Neuronal stem cell (in vitro differentiated cells): ENCODE measurements around the gene TAF12.

ENCODE experiments used
- DNase-seq: peaks from one replicate; pipeline ENCODE4 v3.0.0-alpha.2; 2013; ENCODE audit warnings: low spot score
- H2AFZ ChIP-seq: one replicate; pipeline ENCODE4 v1.6.1; 2013; ENCODE audit warnings: mild to moderate bottlenecking, low read length, inconsistent platforms
- H2AK5ac ChIP-seq: 2 replicates; pipeline ENCODE4 v1.6.1; 2013; ENCODE audit warnings: low read depth, mild to moderate bottlenecking, inconsistent platforms, low read length, moderate library complexity, mixed read lengths
- H2BK120ac ChIP-seq: 2 replicates; pipeline ENCODE4 v1.6.1; 2013; ENCODE audit warnings: low read depth, mild to moderate bottlenecking, inconsistent platforms, low read length, moderate library complexity, mixed read lengths
- H2BK12ac ChIP-seq: one replicate; pipeline ENCODE4 v1.6.1; 2013; ENCODE audit warnings: low read length, inconsistent platforms
- H2BK15ac ChIP-seq: 2 replicates; pipeline ENCODE4 v1.6.1; 2013; ENCODE audit warnings: mild to moderate bottlenecking, low read length, inconsistent platforms, mixed read lengths
- H2BK5ac ChIP-seq: one replicate; pipeline ENCODE4 v1.6.1; 2013; ENCODE audit warnings: inconsistent platforms, mild to moderate bottlenecking, low read length, moderate library complexity
- H3K14ac ChIP-seq: one replicate; pipeline ENCODE4 v1.6.1; 2013; ENCODE audit warnings: low read length, inconsistent platforms
- H3K18ac ChIP-seq: 2 replicates; pipeline ENCODE4 v1.6.1; 2013; ENCODE audit warnings: low read length, inconsistent platforms
- H3K23ac ChIP-seq: 2 replicates; pipeline ENCODE4 v1.6.1; 2013; ENCODE audit warnings: low read depth, mild to moderate bottlenecking, mixed read lengths, low read length, inconsistent platforms; ENCODE audit not compliant: poor library complexity
- H3K27ac ChIP-seq: replicated peaks from 3 replicates; pipeline ENCODE4 v1.5.1; 2013; ENCODE audit warnings: low read length, inconsistent platforms
- H3K27me3 ChIP-seq, 3 experiments: 2 replicates each; pipeline ENCODE4 v1.6.1; 2013; ENCODE audit warnings: low read length in 3 of 3, mild to moderate bottlenecking in 2 of 3, inconsistent platforms in 1 of 3, low read depth in 1 of 3, mixed read lengths in 1 of 3, moderate library complexity in 1 of 3; ENCODE audit not compliant: control insufficient read depth in 3 of 3, insufficient read depth in 3 of 3
- H3K36me3 ChIP-seq, 2 donors: replicated peaks in 1 of 2; 2 replicates each; pipeline ENCODE4 v1.6.1; 2013; ENCODE audit warnings: low read length in 2 of 2; ENCODE audit not compliant: control insufficient read depth in 2 of 2, insufficient read depth in 2 of 2
- H3K4ac ChIP-seq: 2 replicates; pipeline ENCODE4 v1.6.1; 2013; ENCODE audit warnings: inconsistent platforms, mild to moderate bottlenecking, low read length, moderate library complexity
- H3K4me1 ChIP-seq, 2 donors: 1 replicate in 1 of 2; 2 replicates in 1 of 2; pipeline ENCODE4 v1.6.1; 2013; ENCODE audit warnings: low read length in 2 of 2, low read depth in 1 of 2; ENCODE audit not compliant: control insufficient read depth in 2 of 2, insufficient read depth in 1 of 2
- H3K4me2 ChIP-seq: one replicate; pipeline ENCODE4 v1.6.1; 2013; ENCODE audit warnings: mild to moderate bottlenecking, low read length, inconsistent platforms; ENCODE audit not compliant: insufficient read depth, poor library complexity, severe bottlenecking
- H3K4me3 ChIP-seq, 2 donors: 2 replicates each; pipeline ENCODE4 v1.5.1; 2013; ENCODE audit warnings: low read length in 2 of 2, mild to moderate bottlenecking in 2 of 2, inconsistent platforms in 1 of 2, moderate library complexity in 1 of 2
- H3K79me1 ChIP-seq: one replicate; pipeline ENCODE4 v1.6.1; 2013; ENCODE audit warnings: low read depth, mild to moderate bottlenecking, inconsistent platforms, low read length, moderate library complexity
- H3K9ac ChIP-seq: one replicate; pipeline ENCODE4 v1.6.1; 2013; ENCODE audit warnings: mild to moderate bottlenecking, low read depth, low read length, inconsistent platforms; ENCODE audit not compliant: poor library complexity
- H3K9me3 ChIP-seq, 2 donors: replicated peaks in 1 of 2; 2 replicates each; pipeline versions ENCODE3 to v1.6.1; 2013; ENCODE audit warnings: low read length in 2 of 2, mild to moderate bottlenecking in 2 of 2, inconsistent platforms in 1 of 2, low read depth in 1 of 2, mixed read lengths in 1 of 2, moderate library complexity in 1 of 2; ENCODE audit not compliant: control insufficient read depth in 2 of 2, insufficient read depth in 1 of 2
- H4K8ac ChIP-seq: one replicate; pipeline ENCODE4 v1.6.1; 2013; ENCODE audit warnings: low read depth, mild to moderate bottlenecking, inconsistent platforms, low read length, moderate library complexity
- H4K91ac ChIP-seq: one replicate; pipeline ENCODE4 v1.6.1; 2013; ENCODE audit warnings: low read length, low read depth, mild to moderate bottlenecking, inconsistent platforms; ENCODE audit not compliant: poor library complexity
- WGBS, 2 donors: extraction: QIAGEN DNeasy Blood & Tissue Kit; methylation state at CpG; one replicate each; pipeline ENCODE4 v1.1.7; 2013; ENCODE audit warnings: missing lambda C conversion rate in 2 of 2, mixed read lengths in 1 of 2; ENCODE audit not compliant: insufficient read length in 2 of 2, insufficient replicate concordance in 1 of 2; ENCODE audit errors: extremely low coverage in 2 of 2; 5-methylcytosine and 5-hydroxymethylcytosine counted together

Gene TAF12

DNA sequence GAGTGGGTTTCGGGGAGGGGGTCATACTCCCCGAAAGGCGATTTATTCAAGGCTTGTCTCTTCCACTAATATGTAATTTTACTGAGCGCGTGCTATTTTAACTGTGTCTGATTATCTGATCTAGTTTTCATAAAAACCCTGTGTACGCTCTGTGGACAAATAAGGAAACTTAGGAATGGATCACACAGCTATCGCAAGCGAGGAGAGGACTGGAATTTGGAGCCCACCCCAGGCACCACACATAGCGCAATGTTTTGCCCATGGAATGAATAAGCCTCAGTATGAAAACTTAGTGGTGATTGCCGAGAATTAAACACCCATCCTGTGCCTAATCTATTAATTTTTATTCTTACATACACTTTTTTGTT is 60.6 kb downstream of the TAF12 start:
- H3K4me1 ChIP-seq: peaks cover 6 to 9% of the 10 kb centered on the region in 2 donors
- no peak for DNase-seq
- H3K27me3 ChIP-seq: peaks cover 0 to 9% (median 0%) of the 10 kb centered on the region in 3 experiments
- peaks cover 5% of the 10 kb centered on the region for H3K79me1 ChIP-seq
- no peak overlapping the region for H2BK12ac ChIP-seq
- H3K36me3 ChIP-seq: peaks cover 26 to 39% of the 10 kb centered on the region in 2 donors
- peak overlapping the region; percentile 84 for H2BK5ac ChIP-seq
- H3K23ac ChIP-seq: no peak overlapping the region
- peak overlapping the region; percentile 97 for H3K4me2 ChIP-seq
- peak overlapping the region; percentile 93 for H2BK120ac ChIP-seq
- no peak overlapping the region for H4K8ac ChIP-seq
- H3K18ac ChIP-seq: peak overlapping the region; percentile 92
- peak overlapping the region; percentile 75 for H2BK15ac ChIP-seq
- no peak overlapping the region for H4K91ac ChIP-seq
- no peak overlapping the region for H3K4ac ChIP-seq
- H3K9ac ChIP-seq: peak overlapping the region; percentile 89
- peaks cover 0 to 1% of the 10 kb centered on the region in 2 donors for H3K9me3 ChIP-seq
- no peak overlapping the region for H3K27ac ChIP-seq
- H2AK5ac ChIP-seq: no peak overlapping the region
- WGBS, 2 donors: no CpG with 5 or more reads among the region's 10 CpGs
- peak overlapping the region; percentile 69 to 80 for H3K4me3 ChIP-seq
- peak overlapping the region; percentile 100 for H2AFZ ChIP-seq
- H3K14ac ChIP-seq: no peak overlapping the region

DNA sequence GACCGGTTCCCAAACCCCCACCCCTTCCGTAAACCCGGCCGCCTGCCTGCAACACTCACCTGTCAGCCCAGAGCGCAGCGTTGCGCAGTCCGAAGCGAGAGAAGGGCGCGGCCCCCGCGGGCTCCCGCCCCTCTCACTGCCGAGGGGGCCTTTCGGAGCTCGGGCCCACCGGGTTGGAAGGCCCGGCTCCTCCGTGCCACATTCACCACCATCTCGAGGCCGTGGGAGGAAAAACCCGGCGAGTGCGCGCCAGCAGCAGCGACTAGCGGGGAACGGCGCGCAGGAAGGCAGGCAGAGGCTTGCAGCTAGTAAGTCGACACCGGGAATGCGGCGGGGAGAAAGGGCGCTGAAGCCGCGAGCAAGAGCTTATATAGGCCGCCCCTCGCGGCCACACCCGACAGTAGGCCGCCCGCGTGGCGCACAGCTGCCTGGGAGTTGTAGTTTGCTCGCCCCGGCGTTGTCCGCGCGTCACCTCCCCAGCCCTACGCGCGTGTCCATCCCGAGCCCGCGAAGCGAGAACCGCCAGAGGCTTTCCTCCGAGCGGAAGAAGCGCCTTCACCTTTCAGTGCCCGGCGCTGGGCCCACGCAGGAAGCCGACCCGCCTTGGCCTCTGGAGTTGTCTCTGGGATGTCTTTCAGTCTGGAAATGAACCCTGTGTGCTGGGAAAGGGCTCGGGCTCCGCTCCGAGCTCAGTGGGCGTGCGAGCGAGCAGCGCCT is 61.2 kb downstream of the TAF12 start:
- Histone ChIP-seq H2AFZ (peak overlapping the region; percentile 100), H3K27me3 (peaks cover 0 to 9% (median 0%) of the 10 kb centered on the region in 3 experiments), H3K14ac (peak overlapping the region; percentile 5), H2BK15ac (peak overlapping the region; percentile 75), H2BK12ac (no peak overlapping the region), H3K4me3 (peak overlapping the region; percentile 69 to 92), H3K23ac (peak overlapping the region; percentile 100), H3K9ac (peak overlapping the region; percentile 89), H2BK120ac (peak overlapping the region; percentile 93), H3K4me2 (peak overlapping the region; percentile 97), H4K91ac (no peak overlapping the region), H3K9me3 (peaks cover 0 to 1% of the 10 kb centered on the region in 2 donors), H3K79me1 (peaks cover 5% of the 10 kb centered on the region), H3K27ac (no peak overlapping the region), H4K8ac (no peak overlapping the region), H3K18ac (peak overlapping the region; percentile 92), H3K4ac (no peak overlapping the region), H3K36me3 (peaks cover 31 to 44% of the 10 kb centered on the region in 2 donors), H2AK5ac (no peak overlapping the region), H3K4me1 (peaks cover 6 to 9% of the 10 kb centered on the region in 2 donors), H2BK5ac (peak overlapping the region; percentile 84)
- DNase-seq: peak; percentile 95
- WGBS, 2 donors: no CpG with 5 or more reads among the region's 75 CpGs

DNA sequence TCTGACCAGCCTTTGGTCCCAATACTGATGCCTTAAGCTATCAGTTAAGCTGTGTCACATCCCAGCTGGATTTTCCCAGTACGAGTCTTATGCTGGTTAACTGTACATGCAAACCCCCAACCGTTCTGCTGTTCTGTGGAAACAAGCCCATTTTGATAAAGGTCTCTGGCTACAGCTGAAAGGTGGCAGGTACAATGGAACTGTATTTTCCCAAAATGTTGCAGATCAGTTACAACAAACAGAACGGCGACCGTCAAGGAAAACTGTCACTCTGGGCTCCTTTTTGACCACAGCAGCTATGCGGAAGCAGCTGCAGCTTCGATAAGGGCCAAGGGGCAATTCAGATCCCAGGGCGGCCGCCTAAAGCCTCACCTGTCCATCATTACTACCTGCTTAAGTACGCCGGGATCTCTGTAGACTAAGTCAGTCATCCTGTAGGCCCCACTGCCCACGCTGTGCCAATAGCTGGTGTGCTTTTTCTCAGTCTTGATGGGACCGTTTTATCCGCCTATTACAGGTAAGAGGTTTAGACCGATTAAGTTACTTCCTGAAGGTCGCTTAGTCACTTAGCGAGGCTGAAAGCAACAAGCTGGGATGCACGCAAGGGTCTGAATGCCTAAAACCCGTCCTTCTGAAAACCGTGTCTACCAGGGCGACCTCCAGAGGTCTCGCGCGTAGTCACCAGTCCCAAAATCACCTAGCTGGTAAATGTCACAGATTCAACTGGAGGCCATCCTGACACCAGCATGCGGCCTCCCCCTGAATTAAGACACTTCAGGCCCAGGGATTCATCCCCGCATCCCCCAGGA is 61.9 kb downstream of the TAF12 start:
- peaks cover 5% of the 10 kb centered on the region for H3K79me1 ChIP-seq
- no peak overlapping the region for H2AK5ac ChIP-seq
- H2BK15ac ChIP-seq: no peak overlapping the region
- peaks cover 0 to 1% of the 10 kb centered on the region in 2 donors for H3K9me3 ChIP-seq
- H3K9ac ChIP-seq: peak overlapping the region; percentile 84
- no peak overlapping the region for H3K27ac ChIP-seq
- no peak overlapping the region for H2BK12ac ChIP-seq
- peak; percentile 53 for DNase-seq
- H3K27me3 ChIP-seq: peaks cover 0 to 9% (median 0%) of the 10 kb centered on the region in 3 experiments
- H3K18ac ChIP-seq: peak overlapping the region; percentile 85
- no peak overlapping the region for H3K23ac ChIP-seq
- H3K4me2 ChIP-seq: peak overlapping the region; percentile 76
- peak overlapping the region; percentile 69 to 92 for H3K4me3 ChIP-seq
- no CpG with 5 or more reads among the region's 26 CpGs for WGBS, 2 donors
- peaks cover 6 to 9% of the 10 kb centered on the region in 2 donors for H3K4me1 ChIP-seq
- no peak overlapping the region for H3K4ac ChIP-seq
- no peak overlapping the region for H4K8ac ChIP-seq
- peak overlapping the region; percentile 5 for H3K14ac ChIP-seq
- H3K36me3 ChIP-seq: peaks cover 32 to 46% of the 10 kb centered on the region in 2 donors
- H4K91ac ChIP-seq: no peak overlapping the region
- H2AFZ ChIP-seq: peak overlapping the region; percentile 100
- no peak overlapping the region for H2BK120ac ChIP-seq
- no peak overlapping the region for H2BK5ac ChIP-seq

DNA sequence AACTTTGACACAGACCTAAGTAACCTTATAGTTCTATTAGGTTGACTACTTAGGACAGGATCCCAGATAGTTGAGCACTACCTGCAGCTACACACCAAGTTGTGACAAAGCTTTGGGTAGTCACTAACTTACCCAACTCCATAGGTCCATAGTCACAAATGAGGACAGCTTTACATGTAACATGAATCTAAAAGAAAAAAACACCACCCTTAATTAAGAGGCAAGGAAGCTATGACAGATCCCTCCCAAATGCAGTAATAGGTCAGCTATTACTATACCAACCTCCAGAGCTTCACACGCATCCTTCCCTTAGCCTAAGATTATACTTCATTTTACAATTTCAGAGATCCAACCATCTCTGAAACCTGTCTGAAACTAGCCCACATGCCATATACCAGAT is 63.5 kb downstream of the TAF12 start:
- peaks cover 0 to 9% (median 0%) of the 10 kb centered on the region in 3 experiments for H3K27me3 ChIP-seq
- peaks cover 5% of the 10 kb centered on the region for H3K79me1 ChIP-seq
- H2BK12ac ChIP-seq: no peak overlapping the region
- WGBS, 2 donors: no CpG with 5 or more reads among the region's 1 CpG
- no peak overlapping the region for H2AK5ac ChIP-seq
- H4K91ac ChIP-seq: no peak overlapping the region
- H3K36me3 ChIP-seq: peaks cover 32 to 53% of the 10 kb centered on the region in 2 donors
- peaks cover 6 to 9% of the 10 kb centered on the region in 2 donors for H3K4me1 ChIP-seq
- no peak overlapping the region for H2BK5ac ChIP-seq
- H3K18ac ChIP-seq: no peak overlapping the region
- H3K4ac ChIP-seq: no peak overlapping the region
- no peak overlapping the region for H3K4me3 ChIP-seq
- no peak overlapping the region for H3K4me2 ChIP-seq
- no peak overlapping the region for H3K27ac ChIP-seq
- H4K8ac ChIP-seq: no peak overlapping the region
- no peak for DNase-seq
- no peak overlapping the region for H2BK15ac ChIP-seq
- H3K9ac ChIP-seq: no peak overlapping the region
- no peaks in the 10 kb centered on the region for H3K9me3 ChIP-seq
- no peak overlapping the region for H2AFZ ChIP-seq
- H3K23ac ChIP-seq: no peak overlapping the region
- H2BK120ac ChIP-seq: no peak overlapping the region
- H3K14ac ChIP-seq: no peak overlapping the region
